SH-SY5Y (cell line): ENCODE measurements around the gene SERTAD3.

ENCODE experiments used
- GATA2 ChIP-seq: IDR thresholded peaks from 2 replicates; pipeline ENCODE4 v1.6.1; 2011; ENCODE audit warnings: mild to moderate bottlenecking, low read depth, low read length
- GATA3 ChIP-seq: IDR thresholded peaks from 2 replicates; pipeline ENCODE4 v1.6.1; 2011; ENCODE audit warnings: low read depth, mild to moderate bottlenecking, low read length, moderate library complexity

GRCh38 chr19:40398417-40399131, 45.6 kb downstream of the SERTAD3 start:
- TF ChIP-seq GATA2 (no peak), GATA3 (no peak)
